Panc1 (cell line): Measurements from ENCODE around the gene FUT7.
A peak's percentile ranks its signal among the peaks of the same experiment; 100 is the strongest.

Source experiments
- POLR2AphosphoS5 ChIP-seq: IDR thresholded peaks from 2 replicates; pipeline ENCODE4 v1.6.1; 2012; ENCODE audit warnings: mild to moderate bottlenecking, low read depth, low read length, moderate library complexity
- TF ChIP-seq, protein P1 (sequence below): fragments of 450-650 bp; IDR thresholded peaks from 2 replicates; pipeline ENCODE4 v1.5.1; 2017; ENCODE audit warnings: mild to moderate bottlenecking
- TF ChIP-seq, protein P2 (sequence below), 2 experiments: IDR thresholded peaks; 2 replicates each; pipeline ENCODE4 v1.6.1; 2011 to 2012; ENCODE audit warnings: low read depth in 2 of 2, control low read depth in 1 of 2, low read length in 1 of 2, mild to moderate bottlenecking in 1 of 2, moderate library complexity in 1 of 2; ENCODE audit not compliant: insufficient read depth in 1 of 2

DNA sequence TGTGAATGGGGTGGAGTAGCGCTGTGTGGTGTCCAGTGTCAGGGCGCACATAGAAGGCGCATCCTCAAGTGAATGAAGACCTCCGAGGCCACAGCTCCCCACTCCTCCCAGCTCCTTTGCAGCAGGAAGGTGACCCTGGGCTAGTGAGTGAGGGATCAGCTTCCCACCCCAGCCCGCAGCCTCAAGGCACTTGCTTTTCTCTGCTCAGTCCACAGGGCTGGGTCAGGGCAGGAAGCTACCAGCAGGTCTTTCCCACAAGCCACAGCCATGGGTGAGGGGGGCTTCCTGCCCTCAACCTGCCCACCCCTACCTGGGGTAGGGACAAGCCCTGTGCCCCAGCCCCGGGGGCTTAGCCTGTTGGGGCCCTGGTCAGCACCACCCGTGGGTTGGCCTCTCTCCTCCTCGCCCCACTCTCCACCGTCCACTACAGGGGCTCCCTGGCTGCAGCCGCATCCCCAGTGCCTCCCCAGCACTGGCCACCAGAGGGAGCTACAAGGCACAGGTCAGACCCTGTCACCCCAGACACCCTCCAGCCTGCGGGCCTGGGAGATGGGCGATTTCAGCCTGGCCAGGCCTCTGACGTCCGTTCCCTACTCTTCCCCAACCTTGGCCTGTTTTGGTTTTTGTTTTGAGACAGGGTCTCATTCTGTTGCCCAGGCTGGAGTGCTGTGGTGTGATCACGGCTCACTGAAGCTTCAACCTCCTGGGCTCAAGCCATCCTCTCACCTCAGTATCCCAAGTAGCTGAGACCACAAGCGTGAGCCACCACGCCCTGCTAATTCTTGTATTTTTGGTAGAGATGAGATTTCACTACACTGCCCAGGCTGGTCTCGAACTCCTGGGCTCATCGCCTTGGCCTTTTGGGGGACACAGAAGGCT lies 2.6 kb downstream of the FUT7 start:
- TF ChIP-seq, protein P1, sequence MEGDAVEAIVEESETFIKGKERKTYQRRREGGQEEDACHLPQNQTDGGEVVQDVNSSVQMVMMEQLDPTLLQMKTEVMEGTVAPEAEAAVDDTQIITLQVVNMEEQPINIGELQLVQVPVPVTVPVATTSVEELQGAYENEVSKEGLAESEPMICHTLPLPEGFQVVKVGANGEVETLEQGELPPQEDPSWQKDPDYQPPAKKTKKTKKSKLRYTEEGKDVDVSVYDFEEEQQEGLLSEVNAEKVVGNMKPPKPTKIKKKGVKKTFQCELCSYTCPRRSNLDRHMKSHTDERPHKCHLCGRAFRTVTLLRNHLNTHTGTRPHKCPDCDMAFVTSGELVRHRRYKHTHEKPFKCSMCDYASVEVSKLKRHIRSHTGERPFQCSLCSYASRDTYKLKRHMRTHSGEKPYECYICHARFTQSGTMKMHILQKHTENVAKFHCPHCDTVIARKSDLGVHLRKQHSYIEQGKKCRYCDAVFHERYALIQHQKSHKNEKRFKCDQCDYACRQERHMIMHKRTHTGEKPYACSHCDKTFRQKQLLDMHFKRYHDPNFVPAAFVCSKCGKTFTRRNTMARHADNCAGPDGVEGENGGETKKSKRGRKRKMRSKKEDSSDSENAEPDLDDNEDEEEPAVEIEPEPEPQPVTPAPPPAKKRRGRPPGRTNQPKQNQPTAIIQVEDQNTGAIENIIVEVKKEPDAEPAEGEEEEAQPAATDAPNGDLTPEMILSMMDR, result peak; percentile 92
- TF ChIP-seq POLR2AphosphoS5, result no peak
- TF ChIP-seq, protein P2, sequence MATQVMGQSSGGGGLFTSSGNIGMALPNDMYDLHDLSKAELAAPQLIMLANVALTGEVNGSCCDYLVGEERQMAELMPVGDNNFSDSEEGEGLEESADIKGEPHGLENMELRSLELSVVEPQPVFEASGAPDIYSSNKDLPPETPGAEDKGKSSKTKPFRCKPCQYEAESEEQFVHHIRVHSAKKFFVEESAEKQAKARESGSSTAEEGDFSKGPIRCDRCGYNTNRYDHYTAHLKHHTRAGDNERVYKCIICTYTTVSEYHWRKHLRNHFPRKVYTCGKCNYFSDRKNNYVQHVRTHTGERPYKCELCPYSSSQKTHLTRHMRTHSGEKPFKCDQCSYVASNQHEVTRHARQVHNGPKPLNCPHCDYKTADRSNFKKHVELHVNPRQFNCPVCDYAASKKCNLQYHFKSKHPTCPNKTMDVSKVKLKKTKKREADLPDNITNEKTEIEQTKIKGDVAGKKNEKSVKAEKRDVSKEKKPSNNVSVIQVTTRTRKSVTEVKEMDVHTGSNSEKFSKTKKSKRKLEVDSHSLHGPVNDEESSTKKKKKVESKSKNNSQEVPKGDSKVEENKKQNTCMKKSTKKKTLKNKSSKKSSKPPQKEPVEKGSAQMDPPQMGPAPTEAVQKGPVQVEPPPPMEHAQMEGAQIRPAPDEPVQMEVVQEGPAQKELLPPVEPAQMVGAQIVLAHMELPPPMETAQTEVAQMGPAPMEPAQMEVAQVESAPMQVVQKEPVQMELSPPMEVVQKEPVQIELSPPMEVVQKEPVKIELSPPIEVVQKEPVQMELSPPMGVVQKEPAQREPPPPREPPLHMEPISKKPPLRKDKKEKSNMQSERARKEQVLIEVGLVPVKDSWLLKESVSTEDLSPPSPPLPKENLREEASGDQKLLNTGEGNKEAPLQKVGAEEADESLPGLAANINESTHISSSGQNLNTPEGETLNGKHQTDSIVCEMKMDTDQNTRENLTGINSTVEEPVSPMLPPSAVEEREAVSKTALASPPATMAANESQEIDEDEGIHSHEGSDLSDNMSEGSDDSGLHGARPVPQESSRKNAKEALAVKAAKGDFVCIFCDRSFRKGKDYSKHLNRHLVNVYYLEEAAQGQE (IDR thresholded peaks at IDR 0.05; ENCODE audit: insufficient read depth in 1 of 2, low read depth in 2 of 2, low read length in 1 of 2), result no peak
